ENCODE results near the gene IGFBP2. TPM values are rescaled to one million over a fixed set of nuclear protein-coding genes. Genes with fewer than 3 reads are reported as not detected.

IGFBP2 gene
- total and polyA plus RNA-seq, 9 donors: 136 to 277 (median 195) TPM

GRCh38 chr2:216698895-216699294 is 65.7 kb downstream of the IGFBP2 start:
- Histone ChIP-seq H3K4me1 (ENCODE audit: control insufficient read depth, insufficient read depth, low read length) (peaks cover 59% of the 10 kb centered on the region), H3K9me3 (replicated peaks; ENCODE audit: control insufficient read depth, low read depth, low read length) (no peaks in the 10 kb centered on the region), H3K27ac (ENCODE audit: low read length) (no peak overlapping the region), H3K4me3 (ENCODE audit: low read length) (no peak overlapping the region), H3K27me3 (ENCODE audit: control insufficient read depth, insufficient read depth, low read length) (peaks cover 4% of the 10 kb centered on the region), H3K36me3 (ENCODE audit: control insufficient read depth, insufficient read depth, low read length) (no peaks in the 10 kb centered on the region)
- peak; percentile 89 for DNase-seq
- WGBS (ENCODE audit: insufficient coverage): 7% methylated on average over 3 of the region's 5 CpGs

GRCh38 chr2:216700088-216700567 is 66.9 kb downstream of the IGFBP2 start:
- no peaks in the 10 kb centered on the region for H3K9me3 ChIP-seq (replicated peaks; ENCODE audit: control insufficient read depth, low read depth, low read length)
- 47% methylated on average over 3 of the region's 7 CpGs for WGBS (ENCODE audit: insufficient coverage)
- no peak overlapping the region for H3K4me3 ChIP-seq (ENCODE audit: low read length)
- H3K4me1 ChIP-seq (ENCODE audit: control insufficient read depth, insufficient read depth, low read length): peaks cover 50% of the 10 kb centered on the region
- peak overlapping the region; percentile 73 for H3K27ac ChIP-seq (ENCODE audit: low read length)
- peak; percentile 91 for DNase-seq
- H3K36me3 ChIP-seq (ENCODE audit: control insufficient read depth, insufficient read depth, low read length): no peaks in the 10 kb centered on the region
- no peaks in the 10 kb centered on the region for H3K27me3 ChIP-seq (ENCODE audit: control insufficient read depth, insufficient read depth, low read length)

- H3K36me3 ChIP-seq (ENCODE audit: control insufficient read depth, insufficient read depth, low read length): no peaks in the 10 kb centered on the region
- H3K27ac ChIP-seq (ENCODE audit: low read length): peak overlapping the region; percentile 73
- peak; percentile 82 for DNase-seq
- peaks cover 44% of the 10 kb centered on the region for H3K4me1 ChIP-seq (ENCODE audit: control insufficient read depth, insufficient read depth, low read length)
- H3K27me3 ChIP-seq (ENCODE audit: control insufficient read depth, insufficient read depth, low read length): no peaks in the 10 kb centered on the region
- no peak overlapping the region for H3K4me3 ChIP-seq (ENCODE audit: low read length)
- WGBS (ENCODE audit: insufficient coverage): 12% methylated on average over 3 of the region's 5 CpGs
- H3K9me3 ChIP-seq (replicated peaks; ENCODE audit: control insufficient read depth, low read depth, low read length): no peaks in the 10 kb centered on the region
Measured at GRCh38 chr2:216700781-216701180, 67.6 kb downstream of the IGFBP2 start.

GRCh38 chr2:216701544-216701943 is 68.3 kb downstream of the IGFBP2 start:
- no peaks in the 10 kb centered on the region for H3K27me3 ChIP-seq (ENCODE audit: control insufficient read depth, insufficient read depth, low read length)
- DNase-seq: no peak
- WGBS (ENCODE audit: insufficient coverage): 100% methylated on average over 1 of the region's 7 CpGs
- no peak overlapping the region for H3K4me3 ChIP-seq (ENCODE audit: low read length)
- H3K27ac ChIP-seq (ENCODE audit: low read length): no peak overlapping the region
- peaks cover 36% of the 10 kb centered on the region for H3K4me1 ChIP-seq (ENCODE audit: control insufficient read depth, insufficient read depth, low read length)
- no peaks in the 10 kb centered on the region for H3K9me3 ChIP-seq (replicated peaks; ENCODE audit: control insufficient read depth, low read depth, low read length)
- no peaks in the 10 kb centered on the region for H3K36me3 ChIP-seq (ENCODE audit: control insufficient read depth, insufficient read depth, low read length)

GRCh38 chr2:216702756-216703155 is 69.5 kb downstream of the IGFBP2 start:
- Histone ChIP-seq H3K9me3 (replicated peaks; ENCODE audit: control insufficient read depth, low read depth, low read length) (peaks cover 5% of the 10 kb centered on the region), H3K36me3 (ENCODE audit: control insufficient read depth, insufficient read depth, low read length) (no peaks in the 10 kb centered on the region), H3K4me1 (ENCODE audit: control insufficient read depth, insufficient read depth, low read length) (peaks cover 28% of the 10 kb centered on the region), H3K27ac (ENCODE audit: low read length) (no peak overlapping the region), H3K4me3 (ENCODE audit: low read length) (no peak overlapping the region), H3K27me3 (ENCODE audit: control insufficient read depth, insufficient read depth, low read length) (no peaks in the 10 kb centered on the region)
- DNase-seq: no peak
- WGBS (ENCODE audit: insufficient coverage): 60% methylated on average over 1 of the region's 1 CpG

- no peak overlapping the region for H3K4me3 ChIP-seq (ENCODE audit: low read length)
- peak overlapping the region; percentile 95 for H3K27ac ChIP-seq (ENCODE audit: low read length)
- H3K27me3 ChIP-seq (ENCODE audit: control insufficient read depth, insufficient read depth, low read length): no peaks in the 10 kb centered on the region
- H3K36me3 ChIP-seq (ENCODE audit: control insufficient read depth, insufficient read depth, low read length): no peaks in the 10 kb centered on the region
- H3K4me1 ChIP-seq (ENCODE audit: control insufficient read depth, insufficient read depth, low read length): peaks cover 41% of the 10 kb centered on the region
- H3K9me3 ChIP-seq (replicated peaks; ENCODE audit: control insufficient read depth, low read depth, low read length): peaks cover 8% of the 10 kb centered on the region
- WGBS (ENCODE audit: insufficient coverage): 23% methylated on average over 6 of the region's 11 CpGs
- peak; percentile 97 for DNase-seq
Measured at GRCh38 chr2:216710551-216711301, 77.5 kb downstream of the IGFBP2 start.

GRCh38 chr2:216711348-216711747 is 78.1 kb downstream of the IGFBP2 start:
- Histone ChIP-seq H3K4me1 (ENCODE audit: control insufficient read depth, insufficient read depth, low read length) (peaks cover 41% of the 10 kb centered on the region), H3K27ac (ENCODE audit: low read length) (peak overlapping the region; percentile 95), H3K4me3 (ENCODE audit: low read length) (no peak overlapping the region), H3K36me3 (ENCODE audit: control insufficient read depth, insufficient read depth, low read length) (no peaks in the 10 kb centered on the region), H3K9me3 (replicated peaks; ENCODE audit: control insufficient read depth, low read depth, low read length) (peaks cover 8% of the 10 kb centered on the region), H3K27me3 (ENCODE audit: control insufficient read depth, insufficient read depth, low read length) (no peaks in the 10 kb centered on the region)
- WGBS (ENCODE audit: insufficient coverage): 40% methylated on average over 2 of the region's 8 CpGs
- DNase-seq: no peak

GRCh38 chr2:216713691-216714336 is 80.6 kb downstream of the IGFBP2 start:
- 24% methylated on average over 4 of the region's 8 CpGs for WGBS (ENCODE audit: insufficient coverage)
- peak; percentile 90 for DNase-seq

More at GRCh38 chr2:216713691-216714336, 80.6 kb downstream of the IGFBP2 start:
- Histone ChIP-seq H3K27me3 (ENCODE audit: control insufficient read depth, insufficient read depth, low read length) (peaks cover 2% of the 10 kb centered on the region), H3K27ac (ENCODE audit: low read length) (peak overlapping the region; percentile 69), H3K4me1 (ENCODE audit: control insufficient read depth, insufficient read depth, low read length) (peaks cover 49% of the 10 kb centered on the region), H3K9me3 (replicated peaks; ENCODE audit: control insufficient read depth, low read depth, low read length) (peaks cover 3% of the 10 kb centered on the region), H3K4me3 (ENCODE audit: low read length) (no peak overlapping the region), H3K36me3 (ENCODE audit: control insufficient read depth, insufficient read depth, low read length) (no peaks in the 10 kb centered on the region)

Measured in muscle of leg (tissue), 11 donors.